NCI-H1105 (cell line): ENCODE measurements around the gene ZFAND3.

ENCODE experiments used
- DNase-seq: peaks from one replicate; lab custom pipeline; 2025; lab: John Stamatoyannopoulos, UW

The ZFAND3 gene

DNA sequence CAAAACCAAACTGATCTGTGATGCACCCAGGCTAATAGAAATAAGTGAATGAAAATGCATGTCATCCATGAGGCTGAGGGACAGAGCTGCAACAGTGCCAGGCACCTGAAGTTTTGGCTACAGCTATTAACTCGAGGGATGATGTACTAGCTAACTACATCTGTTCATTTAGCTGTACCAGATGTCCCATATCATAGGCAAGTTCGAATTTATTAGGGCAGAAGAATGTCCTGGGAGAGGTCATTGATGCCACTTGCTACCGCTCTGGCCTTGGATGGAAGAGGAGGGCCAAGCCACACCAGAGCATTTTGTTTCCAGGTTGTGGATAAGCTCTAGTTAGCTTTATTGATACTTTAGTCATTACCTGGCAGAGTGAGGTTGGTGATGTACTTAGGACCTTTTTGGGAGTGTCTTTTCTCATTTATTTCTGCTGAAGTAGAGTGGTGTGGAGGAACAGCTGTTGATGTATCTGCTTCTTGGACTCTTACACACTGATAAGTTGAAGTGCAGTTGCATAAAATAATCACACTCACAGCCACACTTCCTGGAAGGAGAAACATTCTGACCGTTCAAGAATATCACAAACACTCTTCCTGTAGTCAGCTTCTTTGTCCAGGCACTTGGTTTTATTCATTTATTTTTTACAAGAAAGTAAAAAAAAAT, 8.2 kb downstream of the ZFAND3 start:
- no peak for DNase-seq

DNA sequence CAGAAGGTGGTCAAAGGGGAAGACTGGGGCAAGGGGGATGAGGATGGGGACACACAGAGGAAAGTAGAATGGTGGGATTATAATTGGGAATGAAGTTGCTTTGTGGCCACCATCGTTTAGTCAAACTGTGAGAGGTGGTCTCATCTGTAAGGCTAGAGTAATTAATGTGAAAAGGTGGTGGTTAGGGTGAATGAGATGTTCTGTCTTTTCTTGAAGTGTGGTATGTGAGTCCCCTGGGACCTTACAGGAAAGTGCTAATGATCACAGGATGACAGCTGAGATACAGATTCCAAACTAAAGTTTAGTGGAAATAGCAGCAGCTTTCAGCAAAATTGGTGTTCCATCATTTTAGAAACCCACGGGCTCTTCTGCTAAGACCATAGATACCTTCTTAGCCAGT, 10.7 kb downstream of the ZFAND3 start:
- DNase-seq = no peak

DNA sequence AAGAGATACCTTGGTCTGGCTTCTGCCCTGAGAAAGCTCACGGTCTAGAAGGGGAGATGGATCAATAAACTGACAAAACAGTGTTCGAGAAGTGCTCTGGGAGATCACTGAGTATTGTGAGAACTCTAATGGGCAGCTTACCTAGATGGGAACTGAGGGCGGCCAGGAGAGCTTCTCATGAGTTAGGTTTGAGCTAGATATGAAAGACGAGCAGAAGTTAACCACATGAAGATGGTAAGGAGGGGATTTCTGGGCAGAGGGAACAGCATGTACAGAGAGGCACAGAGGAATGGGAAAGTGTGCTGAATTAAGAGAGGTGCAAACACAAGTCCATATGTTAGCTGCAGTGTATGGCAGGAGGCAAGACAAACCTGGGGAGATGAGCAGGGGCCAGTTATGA, 11.9 kb downstream of the ZFAND3 start:
- no peak for DNase-seq

DNA sequence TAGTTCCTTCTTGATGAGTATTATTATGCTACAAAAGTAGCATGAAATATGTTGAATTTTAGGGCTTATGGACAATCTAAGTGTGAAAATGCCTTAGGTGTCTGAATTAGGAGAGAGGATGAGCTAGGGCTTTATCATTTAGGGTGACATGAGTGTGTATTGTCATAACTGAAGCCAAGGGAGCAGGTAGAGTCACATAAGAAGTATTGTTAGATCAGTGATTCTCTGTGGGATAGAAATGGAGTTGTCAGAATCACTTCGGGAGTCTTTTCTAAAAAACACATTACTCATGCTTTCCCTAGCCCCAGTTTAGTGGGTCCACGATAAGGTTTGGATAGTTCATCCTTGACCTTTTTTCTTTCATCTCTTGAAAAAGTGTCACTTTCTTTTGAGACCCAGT, 16.4 kb downstream of the ZFAND3 start:
- no peak for DNase-seq

DNA sequence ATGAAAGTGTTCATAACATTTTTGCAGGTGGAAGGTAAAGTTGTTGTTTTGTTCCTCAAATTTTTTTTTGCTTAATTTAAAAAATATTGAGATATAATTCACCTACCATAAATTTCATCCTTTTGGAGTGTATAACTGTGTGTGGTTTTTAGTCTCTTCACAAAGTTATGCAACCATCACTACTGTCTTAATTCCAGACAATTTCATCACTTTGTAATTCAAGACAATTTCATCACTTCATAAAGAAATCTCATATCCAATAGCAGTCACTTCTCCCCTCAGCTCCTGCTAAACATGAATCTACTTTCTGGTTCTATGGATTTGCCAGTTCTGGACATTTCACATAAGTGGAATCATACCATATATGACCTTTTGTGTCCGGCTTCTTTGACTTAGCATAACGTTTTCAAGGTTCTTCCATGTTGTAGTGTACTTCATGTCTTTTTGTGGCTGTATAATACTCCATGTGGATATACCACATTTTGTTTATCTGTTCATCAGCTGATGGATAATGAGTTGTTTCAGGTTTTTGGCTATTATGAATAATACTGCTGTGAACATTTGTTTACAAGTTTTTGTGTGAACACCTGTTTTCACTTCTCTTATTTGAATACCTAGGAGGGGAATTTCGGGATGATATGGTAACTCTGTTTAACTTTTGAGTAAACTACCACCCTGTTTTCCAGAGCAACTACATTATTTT, 18.8 kb downstream of the ZFAND3 start:
- no peak for DNase-seq

DNA sequence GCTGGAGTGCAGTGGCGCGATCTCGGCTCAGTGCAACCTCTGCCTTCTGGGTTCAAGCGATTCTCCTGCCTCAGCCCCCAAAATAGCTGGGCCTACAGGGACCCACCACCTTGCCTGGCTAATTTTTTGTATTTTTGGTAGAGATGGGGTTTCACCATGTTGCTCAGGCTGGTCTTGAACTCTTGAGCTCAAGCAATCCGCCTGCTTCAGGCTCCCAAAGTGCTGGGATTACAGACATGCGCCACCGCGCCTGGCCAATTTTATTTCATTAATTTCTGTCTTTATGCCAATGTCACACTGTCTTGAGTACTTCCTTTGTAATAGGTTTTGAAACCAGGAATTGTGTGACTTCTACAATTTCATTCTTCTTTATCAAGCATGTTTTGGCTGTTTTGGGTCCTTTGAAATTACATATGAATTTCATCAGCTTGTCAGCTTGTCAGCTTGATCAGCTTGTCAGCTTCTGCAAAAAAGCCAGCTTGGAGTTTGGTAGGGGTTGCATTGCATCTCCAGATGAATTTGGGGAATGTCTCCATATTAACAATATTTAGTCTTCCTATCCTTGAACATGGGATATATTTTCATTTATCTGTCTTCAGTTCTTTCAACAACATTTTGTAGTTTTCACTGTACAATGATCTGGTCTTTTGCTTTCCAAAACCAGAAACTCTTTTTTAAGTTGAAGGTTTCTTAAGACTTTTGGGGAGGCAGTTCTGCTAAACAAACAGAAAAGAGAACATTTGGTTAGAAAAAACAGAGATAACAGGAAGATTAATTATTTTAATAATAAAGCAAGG, 20.8 kb downstream of the ZFAND3 start:
- no peak for DNase-seq

DNA sequence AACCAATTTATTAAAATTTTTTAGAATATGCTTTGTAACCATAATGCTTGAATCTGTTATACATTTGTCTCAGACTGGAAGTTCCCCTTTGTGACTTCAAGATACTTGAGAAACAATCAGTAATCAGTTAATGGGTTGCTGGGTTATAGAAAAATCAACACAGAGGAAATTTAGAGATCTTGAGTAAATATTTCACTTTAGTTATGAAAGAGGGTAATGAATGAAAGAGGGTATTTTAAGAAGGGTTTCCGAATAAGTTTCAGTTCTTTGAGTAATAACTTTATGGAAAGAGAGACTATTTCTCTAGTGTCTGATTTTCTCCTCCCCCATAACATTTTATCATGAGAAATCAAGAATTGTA, 21.4 kb downstream of the ZFAND3 start:
- no peak for DNase-seq

DNA sequence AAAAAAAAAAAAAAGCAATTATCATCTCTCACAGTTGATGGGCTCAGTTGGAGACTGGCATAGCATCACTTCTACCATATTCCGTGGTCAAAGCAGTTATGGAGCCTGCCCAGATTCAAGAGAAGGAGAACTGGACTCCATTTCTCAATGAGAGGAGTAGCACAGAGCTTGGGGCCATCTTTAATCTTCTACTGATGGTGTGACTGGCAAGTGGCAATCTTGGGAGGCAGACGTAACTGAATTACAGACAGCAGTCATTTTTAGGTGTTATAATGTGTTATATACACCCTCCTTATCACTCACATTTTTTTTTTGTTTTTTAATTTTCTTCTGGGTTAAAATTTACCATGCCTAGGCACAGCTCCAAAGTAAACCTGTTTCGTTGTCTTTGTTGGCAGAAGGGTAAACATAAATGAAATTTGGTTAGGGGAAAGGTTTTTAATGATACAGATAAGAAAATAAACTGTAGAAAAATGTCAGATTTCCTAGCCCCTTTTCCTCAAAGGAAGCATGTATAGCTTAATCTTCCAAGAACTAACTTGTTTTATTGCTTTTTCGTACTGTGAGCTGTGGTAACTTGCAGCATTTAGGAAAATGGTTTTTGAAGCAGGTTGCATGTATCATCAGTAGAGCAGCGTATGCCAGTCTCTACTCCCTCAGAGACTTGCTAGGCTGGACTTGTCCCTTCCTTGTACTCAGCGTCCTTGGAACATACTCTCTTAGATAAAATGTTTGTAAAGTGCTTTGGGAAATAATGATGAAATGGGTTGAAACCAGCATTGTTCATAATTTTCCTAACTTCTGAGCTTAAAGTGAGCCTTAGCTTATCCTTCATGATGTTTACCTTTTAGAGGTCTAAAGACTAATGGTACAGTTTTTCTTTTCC, 25.7 kb downstream of the ZFAND3 start:
- no peak for DNase-seq

DNA sequence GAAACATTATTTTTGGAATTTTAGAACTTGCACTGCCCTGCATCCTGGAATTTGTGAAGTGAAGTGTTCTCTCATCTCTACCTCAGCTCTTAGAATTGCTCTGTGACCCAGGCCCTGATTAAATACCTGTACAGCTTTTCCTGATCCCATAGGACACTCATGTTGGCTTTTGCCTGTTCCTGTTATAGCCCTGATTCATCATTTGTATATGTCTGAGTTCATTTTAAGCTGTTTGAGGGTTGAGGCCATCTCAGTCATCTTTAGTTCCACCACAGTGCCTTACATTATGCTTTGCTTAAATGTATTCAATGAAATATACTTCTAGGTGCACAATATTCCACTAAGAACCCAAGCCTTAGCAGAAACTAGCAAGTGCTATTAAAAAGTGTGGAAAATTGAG, 26.4 kb downstream of the ZFAND3 start:
- DNase-seq = no peak

DNA sequence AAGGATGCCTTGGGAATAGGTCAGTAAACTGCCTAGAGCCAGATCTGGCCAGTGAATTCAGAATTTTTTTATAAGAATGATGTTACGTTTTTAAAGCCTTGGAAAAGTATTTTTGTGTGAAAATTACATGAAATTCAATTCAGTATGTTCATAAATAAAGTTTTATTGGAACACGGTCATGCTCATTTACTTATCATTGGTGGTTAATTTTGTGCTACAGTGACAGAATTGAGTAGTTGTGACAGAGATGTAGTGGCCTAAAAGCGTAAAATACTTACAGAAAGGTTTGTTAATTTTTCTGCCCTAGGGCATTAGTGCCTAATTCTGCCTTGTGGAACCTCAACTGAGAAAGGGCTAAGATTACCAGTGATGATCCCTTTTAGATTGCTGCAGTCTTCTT, 28.2 kb downstream of the ZFAND3 start:
- DNase-seq = no peak

DNA sequence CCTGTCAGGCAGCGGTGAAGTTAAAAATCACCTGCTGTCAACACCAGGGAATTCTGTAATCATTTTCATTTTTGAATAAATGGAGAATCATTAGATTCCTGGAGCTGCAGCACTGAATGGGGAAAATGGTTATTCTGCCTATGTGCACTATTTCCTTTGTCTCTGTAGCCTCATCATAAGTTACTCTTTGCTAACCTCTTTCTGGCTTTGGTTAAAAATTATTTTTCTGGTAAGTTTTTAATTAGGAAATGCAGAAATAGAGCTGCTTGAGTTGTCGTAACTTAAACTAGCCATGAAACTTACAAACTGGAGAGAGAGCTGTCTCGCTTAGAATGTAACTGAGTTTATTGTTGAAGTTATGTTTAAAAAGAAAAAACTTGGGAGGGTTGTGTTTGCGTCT, 28.8 kb downstream of the ZFAND3 start:
- DNase-seq = no peak

DNA sequence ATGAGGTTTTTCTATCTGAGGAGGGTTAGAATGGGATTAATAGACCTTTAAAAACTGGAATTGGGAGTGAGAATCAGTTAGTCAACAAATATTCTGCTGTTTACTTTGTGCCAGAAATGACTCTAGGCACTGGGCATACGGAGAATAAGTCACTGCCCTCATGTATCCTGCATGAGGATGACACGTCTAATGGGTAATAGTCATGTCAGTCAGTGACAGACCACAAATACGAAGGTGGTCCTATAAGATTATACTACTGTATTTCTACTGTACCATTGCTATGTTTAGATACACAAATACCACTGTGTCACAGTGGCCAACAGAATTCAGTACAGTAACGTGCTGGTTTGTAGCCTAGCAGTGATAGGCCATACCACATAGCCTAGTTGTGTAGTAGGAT, 30.7 kb downstream of the ZFAND3 start:
- no peak for DNase-seq

DNA sequence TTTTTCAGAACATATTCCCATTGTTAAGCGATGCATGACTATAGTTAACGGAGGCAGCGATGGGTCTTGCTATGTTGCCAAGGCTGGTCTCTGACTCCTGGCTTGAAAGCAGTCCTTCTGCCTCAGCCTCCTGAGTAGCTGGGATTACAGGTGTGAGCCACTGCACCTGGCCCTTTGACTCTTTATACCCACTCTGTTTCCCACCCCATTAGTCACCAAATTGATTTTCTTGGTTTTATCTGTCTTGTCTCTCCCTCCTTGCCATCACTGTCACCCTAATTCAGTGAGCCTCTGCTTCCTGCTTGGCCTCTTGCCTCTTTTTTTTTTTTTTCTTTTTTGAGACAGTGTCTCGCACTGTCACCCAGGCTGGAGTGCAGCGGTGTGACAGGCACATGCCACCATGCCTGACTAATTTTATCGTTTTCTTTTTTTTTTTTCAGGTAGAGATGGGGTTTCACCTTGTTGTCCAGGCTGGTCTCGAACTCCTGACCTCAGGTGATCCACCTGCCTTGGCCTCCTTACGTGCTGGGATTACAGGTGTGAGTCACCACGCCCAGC, 31.3 kb downstream of the ZFAND3 start:
- DNase-seq = no peak

DNA sequence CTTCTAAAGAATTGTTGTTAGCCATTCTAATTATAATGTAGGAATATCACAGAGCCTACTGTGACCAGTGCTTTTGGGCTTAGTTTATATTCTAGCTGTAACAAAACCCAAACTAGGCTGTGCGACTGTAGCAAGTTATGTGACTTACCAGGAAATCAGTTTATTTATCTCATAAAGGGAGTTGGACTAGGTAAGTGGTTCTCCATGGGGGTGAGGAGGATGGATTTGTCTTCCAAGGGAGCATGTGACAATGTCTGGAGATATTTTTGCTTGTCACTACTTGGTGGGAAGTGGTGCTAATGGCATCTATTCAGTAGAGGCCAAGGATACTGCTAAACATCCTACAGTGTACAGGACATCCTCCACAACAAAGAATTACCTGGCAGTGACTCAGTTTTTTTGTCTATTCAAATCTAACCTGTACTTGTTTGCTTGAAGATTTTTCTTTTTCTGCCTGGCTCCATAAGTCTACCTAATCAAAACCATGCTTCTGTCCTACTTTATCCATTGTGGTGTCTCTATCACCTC, 32.5 kb downstream of the ZFAND3 start:
- no peak for DNase-seq

DNA sequence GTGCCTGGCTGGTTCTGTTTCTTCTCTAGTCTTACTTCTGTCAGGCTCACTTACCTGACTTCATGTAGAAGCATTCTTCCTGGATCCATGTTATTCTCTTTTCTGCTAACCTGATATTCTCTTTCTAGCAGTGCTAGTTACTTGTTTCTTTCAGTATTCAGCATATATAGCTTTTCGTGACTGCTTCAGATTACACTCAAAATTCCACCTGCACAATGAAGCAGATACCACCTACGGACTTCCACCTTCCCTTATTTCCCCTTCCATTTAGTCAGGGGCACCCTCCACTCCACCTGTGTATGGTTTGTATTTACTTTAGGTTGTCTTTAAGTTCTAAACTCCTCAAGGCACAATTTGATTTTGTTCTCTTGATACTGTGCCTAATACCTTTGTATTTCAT, 36.8 kb downstream of the ZFAND3 start:
- no peak for DNase-seq

DNA sequence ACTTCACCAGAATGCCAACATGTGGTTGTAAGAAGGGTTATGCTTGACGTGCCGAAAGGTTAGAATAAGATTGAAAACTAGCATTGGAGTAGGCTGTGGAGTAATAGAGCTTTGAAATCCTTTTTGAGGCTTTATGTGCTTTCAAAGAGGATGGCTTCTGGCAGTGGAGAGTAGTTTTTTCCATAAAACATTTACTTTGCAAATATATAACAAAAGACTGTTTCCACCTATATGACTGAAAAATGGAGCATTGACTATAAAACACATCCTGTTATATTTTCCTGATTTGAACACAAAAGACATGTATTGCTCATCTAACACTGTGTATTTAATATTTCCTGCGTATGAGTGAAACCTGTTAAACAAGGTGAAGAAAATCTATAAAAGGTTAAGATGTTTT, 38.8 kb downstream of the ZFAND3 start:
- DNase-seq = no peak

DNA sequence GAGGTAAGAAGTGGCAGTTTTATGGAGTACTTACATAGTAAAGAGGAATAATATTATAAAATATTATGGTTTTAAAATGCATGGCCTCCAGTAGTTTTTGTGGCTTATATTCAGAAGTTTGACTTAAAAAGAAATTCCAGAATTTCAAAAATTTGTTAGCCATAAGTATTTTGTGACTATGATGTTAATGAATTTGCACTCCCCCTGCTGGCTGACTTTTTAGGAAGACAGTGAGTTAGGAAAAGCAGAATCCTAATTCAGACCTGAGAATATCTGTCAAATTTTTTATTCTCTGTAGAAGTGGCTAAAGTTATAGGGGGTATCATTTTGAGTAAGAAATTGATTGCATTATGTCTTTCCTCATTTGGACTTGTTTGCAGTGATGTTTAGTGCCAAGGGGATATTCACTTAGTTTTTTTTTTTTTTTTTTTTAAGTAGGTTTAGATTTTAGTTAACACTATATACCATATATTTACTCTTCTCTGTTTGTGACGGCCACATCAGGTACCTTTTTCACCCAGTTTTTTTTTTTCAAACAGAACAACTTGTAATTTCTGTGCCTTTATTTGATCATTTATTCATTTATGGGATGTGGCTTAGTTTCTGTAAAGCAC, 40.8 kb downstream of the ZFAND3 start:
- no peak for DNase-seq

DNA sequence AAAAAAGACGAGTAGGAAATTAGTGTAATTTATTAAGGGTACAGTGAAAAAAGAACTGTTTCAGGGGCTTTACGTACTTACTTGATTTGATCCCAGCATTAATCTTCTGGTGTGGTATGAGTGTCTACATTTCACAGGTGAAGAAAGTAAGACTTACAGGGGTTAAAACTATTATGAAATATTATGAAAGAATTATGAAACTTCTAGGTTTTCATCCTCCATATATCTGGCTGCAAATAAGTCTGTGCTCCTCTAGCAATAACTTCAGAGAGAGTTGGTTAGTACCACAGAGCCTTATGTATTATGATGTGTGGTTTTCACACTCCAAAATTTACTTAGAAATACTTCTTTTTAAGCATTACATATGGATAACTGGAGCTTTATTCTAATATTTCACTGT, 41.9 kb downstream of the ZFAND3 start:
- DNase-seq = no peak

DNA sequence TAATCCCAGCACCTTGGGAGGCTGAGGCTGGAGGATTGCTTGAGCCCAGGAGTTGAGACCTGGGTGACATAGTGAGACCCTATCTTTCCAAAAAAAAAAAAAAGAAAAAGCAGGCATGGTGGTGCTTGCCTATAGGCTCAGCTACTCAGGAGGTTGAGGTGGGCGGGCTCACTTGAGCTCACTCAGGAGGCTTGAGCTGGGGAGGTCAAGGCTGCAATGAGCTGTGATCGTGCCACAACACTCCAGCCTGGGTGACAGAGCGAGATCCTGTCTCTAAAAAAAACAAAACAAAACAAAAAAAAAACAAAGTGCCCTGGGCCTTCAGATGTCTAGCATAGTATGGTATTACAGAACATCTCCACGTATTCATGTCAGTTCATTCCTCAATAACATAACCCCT, 42.9 kb downstream of the ZFAND3 start:
- DNase-seq = no peak

DNA sequence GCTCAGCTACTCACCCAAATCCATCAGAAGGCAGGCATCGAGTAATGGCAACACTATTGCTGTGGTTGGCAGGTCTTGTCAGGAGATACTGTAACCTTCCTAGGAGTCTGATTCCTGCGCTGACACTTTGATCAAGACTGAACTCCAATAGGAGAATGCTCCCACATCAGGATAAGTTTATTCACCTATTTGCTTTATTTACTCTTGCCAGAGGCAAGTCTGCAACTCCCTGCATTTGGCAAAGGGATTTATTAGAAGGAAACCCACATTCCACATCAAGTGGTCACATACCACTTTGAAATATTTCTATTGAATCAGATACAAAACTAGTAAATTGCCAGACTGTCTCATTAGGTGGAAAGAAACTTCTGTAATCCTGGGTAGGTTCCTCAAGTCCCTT, 43.5 kb downstream of the ZFAND3 start:
- no peak for DNase-seq

DNA sequence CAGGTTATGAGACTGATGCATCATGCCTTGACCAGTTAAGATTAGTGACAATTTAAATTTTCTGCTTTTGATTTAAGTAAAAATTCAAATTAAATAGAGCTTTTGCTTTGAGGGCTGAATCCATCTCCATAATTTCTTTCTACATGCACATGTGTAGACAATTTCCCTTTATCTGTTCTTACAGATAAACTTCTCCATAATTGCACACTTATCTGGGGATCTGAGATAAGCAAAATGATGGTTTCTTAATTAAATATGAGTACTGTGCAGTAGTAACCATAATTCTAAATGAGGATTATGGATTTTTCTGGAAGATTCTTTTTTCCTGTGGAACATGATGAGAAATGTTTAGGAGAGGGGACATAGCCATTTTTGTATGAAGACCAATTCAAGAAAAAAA, 44.7 kb downstream of the ZFAND3 start:
- DNase-seq = no peak
